ENCODE results near the gene ZNF521. TPM values are rescaled to one million over a fixed set of nuclear protein-coding genes. Genes with fewer than 3 reads are reported as not detected.

The ZNF521 gene
- 17.6 and 20.3 TPM in 2 replicates for total RNA-seq (2014; rRNA removed; shearing (Covaris generic))

- Histone ChIP-seq H3K4me3 (peak within 1 kb of the TSS; percentile 96), H3K9me3 (replicated peaks) (no peaks in the 10 kb centered on the region), H3K4me1 (no peaks in the 10 kb centered on the region), H3K36me3 (no peaks in the 10 kb centered on the region), H3K27me3 (no peaks in the 10 kb centered on the region), H3K27ac (peak within 1 kb of the TSS; percentile 87)
- peak; percentile 84 to 90 for DNase-seq
Observed at GRCh38 chr18:25351777-25352628, at the start of gene ZNF521. Gene ZNF521 (minus strand): TSS chr18:25352166. CDS start chr18:25350946, 1,220 bp downstream.

DNA sequence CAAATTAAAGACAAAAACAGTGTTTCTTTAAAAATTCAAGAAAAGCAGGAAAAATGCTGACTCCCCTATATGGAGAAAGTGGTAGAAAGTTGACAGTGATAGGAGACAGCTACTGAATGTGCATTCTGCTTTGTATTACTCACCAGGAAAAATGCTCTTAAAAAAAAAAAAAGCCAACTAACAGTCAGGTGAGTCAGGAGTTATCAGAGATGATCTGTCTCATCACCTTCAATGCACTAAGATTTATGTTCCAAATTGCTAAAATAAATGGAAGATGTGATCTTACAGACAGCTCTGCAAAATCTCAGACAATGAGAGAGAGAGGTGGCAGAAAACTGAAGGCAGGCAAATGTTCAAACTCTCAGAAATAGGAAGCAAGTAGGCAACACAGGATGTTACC, 47.6 kb upstream of the ZNF521 start:
- no peak for DNase-seq
- Histone ChIP-seq H3K36me3 (no peaks in the 10 kb centered on the region), H3K27ac (no peak overlapping the region), H3K9me3 (replicated peaks) (no peaks in the 10 kb centered on the region), H3K4me1 (no peaks in the 10 kb centered on the region), H3K27me3 (no peaks in the 10 kb centered on the region), H3K4me3 (no peak overlapping the region)

DNA sequence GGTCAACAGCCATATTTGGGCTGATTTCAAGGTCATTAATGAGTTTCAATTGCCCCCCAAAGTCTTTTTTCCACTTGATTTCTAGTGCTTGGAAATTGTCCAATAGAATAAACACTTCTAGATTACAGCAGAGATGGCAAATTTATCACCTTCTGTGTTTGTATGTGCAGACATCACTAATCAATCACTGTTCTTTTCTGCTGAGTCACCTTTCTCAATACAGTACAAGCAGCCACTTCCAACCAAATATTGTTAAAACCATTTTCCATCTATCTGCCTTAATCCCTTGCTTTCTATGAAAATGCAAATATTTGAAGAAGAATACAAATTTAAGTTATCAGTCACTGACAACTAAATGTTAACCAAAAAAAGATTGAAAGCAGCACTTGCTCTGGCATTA, 40.2 kb upstream of the ZNF521 start:
- H3K27ac ChIP-seq, result no peak overlapping the region
- no peak overlapping the region for H3K4me3 ChIP-seq
- no peak for DNase-seq
- no peaks in the 10 kb centered on the region for H3K9me3 ChIP-seq (replicated peaks)
- H3K27me3 ChIP-seq, result no peaks in the 10 kb centered on the region
- H3K4me1 ChIP-seq, result no peaks in the 10 kb centered on the region
- no peaks in the 10 kb centered on the region for H3K36me3 ChIP-seq

DNA sequence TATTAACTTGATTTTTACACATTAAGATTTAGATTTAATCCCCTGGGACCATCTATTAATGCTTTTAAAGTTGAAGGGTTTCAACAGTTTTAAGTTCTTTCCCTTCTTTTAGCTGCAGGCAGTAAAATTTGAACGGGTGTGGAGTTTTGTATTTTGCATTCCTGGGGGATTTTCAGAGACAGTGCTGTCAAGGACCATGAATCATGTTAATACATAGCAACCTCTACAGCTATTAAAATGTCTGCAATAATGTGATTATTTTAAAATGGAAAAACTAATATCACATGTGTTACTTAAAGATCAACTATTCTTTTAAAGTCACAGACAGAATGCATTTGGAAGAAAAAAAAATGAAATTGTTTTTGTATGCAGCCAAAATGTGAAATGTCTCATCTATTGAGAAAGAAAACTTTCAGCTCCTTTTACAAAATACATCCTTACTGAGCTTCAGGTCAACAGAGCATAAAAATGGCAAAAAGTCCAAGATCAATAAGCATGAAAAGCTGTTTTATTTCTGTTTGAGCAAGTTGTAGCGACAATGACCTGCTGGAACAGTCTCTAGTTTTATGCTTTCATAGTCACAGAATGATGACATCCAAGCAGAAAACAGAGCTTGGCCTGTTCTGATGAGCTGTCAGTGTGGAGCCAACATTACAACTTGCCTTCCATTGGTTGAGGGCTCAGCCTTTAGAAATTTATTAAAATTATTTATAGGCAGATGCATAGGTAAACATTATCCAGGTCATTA, 21.6 kb upstream of the ZNF521 start:
- Histone ChIP-seq H3K4me1 (no peaks in the 10 kb centered on the region), H3K27me3 (no peaks in the 10 kb centered on the region), H3K27ac (no peak overlapping the region), H3K36me3 (no peaks in the 10 kb centered on the region), H3K4me3 (no peak overlapping the region), H3K9me3 (replicated peaks) (no peaks in the 10 kb centered on the region)
- DNase-seq, result no peak

DNA sequence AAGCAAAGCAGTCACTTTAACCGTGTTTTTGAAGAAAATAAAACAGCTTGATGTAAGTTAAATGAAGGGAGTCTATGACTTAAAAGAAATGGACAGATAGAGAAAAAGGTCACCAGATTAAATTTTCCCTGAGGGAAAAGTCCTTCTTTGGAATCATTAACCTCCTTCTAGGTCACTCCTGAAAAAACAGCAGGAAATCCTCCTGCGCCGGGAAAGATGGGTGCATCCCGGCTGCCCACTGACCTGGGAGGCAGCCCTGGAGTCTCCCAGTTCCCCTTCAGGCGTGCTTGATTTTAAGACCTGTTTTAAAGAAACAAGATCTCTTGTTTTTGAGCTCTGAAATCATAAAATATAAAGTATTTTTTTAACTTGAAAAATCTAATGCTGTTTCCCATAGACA, 18.4 kb upstream of the ZNF521 start:
- DNase-seq, result no peak
- Histone ChIP-seq H3K4me3 (no peak overlapping the region), H3K4me1 (no peaks in the 10 kb centered on the region), H3K9me3 (replicated peaks) (no peaks in the 10 kb centered on the region), H3K36me3 (no peaks in the 10 kb centered on the region), H3K27me3 (no peaks in the 10 kb centered on the region), H3K27ac (no peak overlapping the region)

GRCh38 chr18:25365242-25365641, 13.3 kb upstream of the ZNF521 start:
- no peak overlapping the region for H3K27ac ChIP-seq
- H3K9me3 ChIP-seq (replicated peaks), result no peaks in the 10 kb centered on the region

DNA sequence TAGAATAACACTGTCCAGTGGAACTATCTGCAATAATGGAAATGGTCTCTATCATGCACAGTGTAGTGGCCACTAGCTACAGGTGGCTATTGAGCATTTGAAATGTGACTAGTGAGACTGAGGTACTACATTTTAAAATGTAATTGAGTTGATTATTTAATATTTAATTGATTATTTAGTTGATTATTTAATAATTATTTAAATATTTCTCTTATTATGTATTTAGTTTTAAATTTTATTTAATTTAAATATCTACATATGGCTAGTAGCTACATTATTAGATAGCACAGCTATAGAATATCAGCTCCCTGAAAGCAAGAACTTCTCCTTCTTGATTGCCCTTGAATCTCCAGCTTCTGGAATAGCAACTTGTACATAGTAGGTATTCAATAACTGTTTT, 12.8 kb upstream of the ZNF521 start:
- Histone ChIP-seq H3K27ac (no peak overlapping the region), H3K4me3 (no peak overlapping the region), H3K36me3 (no peaks in the 10 kb centered on the region), H3K4me1 (no peaks in the 10 kb centered on the region), H3K9me3 (replicated peaks) (no peaks in the 10 kb centered on the region), H3K27me3 (no peaks in the 10 kb centered on the region)
- no peak for DNase-seq

More at GRCh38 chr18:25365242-25365641, 13.3 kb upstream of the ZNF521 start:
- no peak for DNase-seq
- no peak overlapping the region for H3K4me3 ChIP-seq
- H3K4me1 ChIP-seq, result no peaks in the 10 kb centered on the region
- no peaks in the 10 kb centered on the region for H3K36me3 ChIP-seq
- H3K27me3 ChIP-seq, result no peaks in the 10 kb centered on the region

DNA sequence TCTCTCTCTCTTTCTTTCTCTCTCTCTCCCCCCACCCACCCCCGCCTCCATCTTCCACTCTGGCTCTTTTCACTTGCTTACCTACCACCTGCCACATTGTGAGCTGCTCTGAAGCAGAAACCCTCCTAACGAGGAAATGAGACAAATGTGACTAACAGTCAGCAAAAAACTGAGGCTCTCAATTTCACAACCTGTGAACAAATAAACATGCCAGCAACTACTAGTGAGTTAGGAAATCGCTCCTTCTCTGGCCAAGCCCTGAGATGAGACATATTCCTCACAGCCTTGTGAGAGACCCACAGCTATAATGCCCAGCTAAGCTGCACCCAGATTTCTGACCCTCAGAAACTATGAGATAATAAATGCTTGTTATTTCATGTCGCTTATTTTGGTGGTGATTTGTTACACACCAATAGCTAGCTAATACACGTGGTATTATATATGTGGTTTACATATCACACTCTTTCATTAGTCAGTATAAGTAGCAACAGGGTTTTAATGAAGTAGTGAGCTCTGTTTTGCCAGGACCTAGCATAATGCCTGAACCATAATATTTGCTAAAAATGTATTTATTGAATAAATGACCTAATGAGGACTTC, 8.4 kb upstream of the ZNF521 start:
- H3K4me1 ChIP-seq, result no peaks in the 10 kb centered on the region
- H3K9me3 ChIP-seq (replicated peaks), result no peaks in the 10 kb centered on the region
- H3K27me3 ChIP-seq, result no peaks in the 10 kb centered on the region
- H3K36me3 ChIP-seq, result no peaks in the 10 kb centered on the region
- H3K4me3 ChIP-seq, result no peak overlapping the region
- no peak for DNase-seq
- H3K27ac ChIP-seq, result no peak overlapping the region

- Histone ChIP-seq H3K27ac (peak overlapping the region; percentile 59), H3K4me1 (no peaks in the 10 kb centered on the region), H3K36me3 (no peaks in the 10 kb centered on the region), H3K27me3 (no peaks in the 10 kb centered on the region), H3K4me3 (peak overlapping the region; percentile 58), H3K9me3 (replicated peaks) (no peaks in the 10 kb centered on the region)
- DNase-seq, result no peak
Observed at GRCh38 chr18:25353080-25353479, 1.1 kb upstream of the ZNF521 start.

DNA sequence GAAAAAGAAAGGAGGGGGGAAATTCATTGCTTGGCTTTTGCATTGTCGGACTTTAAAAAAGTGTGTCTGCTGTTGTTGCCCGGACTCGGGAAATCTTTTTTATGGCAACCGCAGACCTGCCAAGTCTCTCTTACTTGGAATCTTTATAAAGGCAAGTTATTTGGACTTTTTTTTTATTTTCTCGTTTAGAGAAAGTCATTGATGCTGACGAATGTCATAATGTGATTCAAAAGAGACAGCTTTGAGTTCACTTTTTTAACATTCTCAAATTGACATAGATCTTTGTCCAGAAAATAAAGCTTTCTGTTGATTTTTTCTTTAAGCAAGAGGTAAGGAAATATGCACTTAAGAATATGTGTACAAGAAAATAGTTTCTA, 651 bp upstream of the ZNF521 start:
- Histone ChIP-seq H3K27ac (peak overlapping the region; percentile 59), H3K27me3 (no peaks in the 10 kb centered on the region)

GRCh38 chr18:25351280-25351775, 638 bp downstream of the ZNF521 start:
- Histone ChIP-seq H3K4me1 (no peaks in the 10 kb centered on the region), H3K27me3 (no peaks in the 10 kb centered on the region), H3K36me3 (no peaks in the 10 kb centered on the region), H3K4me3 (peak overlapping the region; percentile 96), H3K9me3 (replicated peaks) (no peaks in the 10 kb centered on the region), H3K27ac (peak overlapping the region; percentile 87)
- no peak for DNase-seq

More for the DNA sequence above, 651 bp upstream of the ZNF521 start:
- DNase-seq, result no peak
- Histone ChIP-seq H3K4me1 (no peaks in the 10 kb centered on the region), H3K9me3 (replicated peaks) (no peaks in the 10 kb centered on the region), H3K36me3 (no peaks in the 10 kb centered on the region), H3K4me3 (peak overlapping the region; percentile 58)

- DNase-seq, result peak; percentile 47 to 59
- Histone ChIP-seq H3K27me3 (no peaks in the 10 kb centered on the region), H3K36me3 (no peaks in the 10 kb centered on the region), H3K27ac (peak overlapping the region; percentile 87), H3K4me1 (no peaks in the 10 kb centered on the region), H3K9me3 (replicated peaks) (no peaks in the 10 kb centered on the region), H3K4me3 (peak overlapping the region; percentile 96)
Observed at GRCh38 chr18:25350489-25351251, 1.3 kb downstream of the ZNF521 start.

- Histone ChIP-seq H3K27me3 (no peaks in the 10 kb centered on the region), H3K36me3 (no peaks in the 10 kb centered on the region), H3K9me3 (replicated peaks) (no peaks in the 10 kb centered on the region), H3K27ac (peak overlapping the region; percentile 87), H3K4me3 (peak overlapping the region; percentile 96), H3K4me1 (no peaks in the 10 kb centered on the region)
- peak; percentile 20 to 42 for DNase-seq
Observed at GRCh38 chr18:25349926-25350487, 2.0 kb downstream of the ZNF521 start.

Data from SJCRH30 (cell line).